Activated CD4-positive, alpha-beta memory T cell treated with anti-CD3 and anti-CD28 coated beads, Interleukin-2, amount 10 ng/mL, durations not matched to agents 7 days and 5 days (primary cell): ENCODE results near the gene PRAC1. TPM values are rescaled to one million over a fixed set of nuclear protein-coding genes. Genes with fewer than 3 reads are reported as not detected.
"Not testable (repeated sequence)": the region's sequence is repeated elsewhere in the genome, so short reads cannot be mapped to it uniquely, and the experiment has no call there.

Source experiments
- CTCF ChIA-PET: fragments of 350-600 bp; sonication (Branson Sonifier 250); formaldehyde crosslinking; loops from one replicate; lab custom pipeline; 2021; ENCODE audit warnings: antibody characterized with exemption, inconsistent platforms; lab: Charles Lee
- POLR2A ChIA-PET: fragments of 350-600 bp; sonication (Branson Sonifier 250); formaldehyde crosslinking; loops from one replicate; lab custom pipeline; 2021; ENCODE audit warnings: antibody characterized with exemption; lab: Charles Lee
- DNase-seq: peaks from one replicate; pipeline ENCODE4 v3.0.0-alpha.2; 2020
- H3K27ac Mint-ChIP-seq: one replicate; pipeline ENCODE4 v1.8.0; 2021; ENCODE audit warnings: mild to moderate bottlenecking, mixed read lengths
- H3K27me3 Mint-ChIP-seq: one replicate; pipeline ENCODE4 v1.8.0; 2021; ENCODE audit warnings: mixed read lengths
- H3K36me3 Mint-ChIP-seq: one replicate; pipeline ENCODE4 v1.8.0; 2021; ENCODE audit warnings: low read depth, mixed read lengths
- H3K4me1 Mint-ChIP-seq: one replicate; pipeline ENCODE4 v1.8.0; 2021; ENCODE audit warnings: mixed read lengths
- H3K4me3 Mint-ChIP-seq: one replicate; pipeline ENCODE4 v1.8.0; 2021; ENCODE audit warnings: mild to moderate bottlenecking, mixed read lengths
- H3K9me3 Mint-ChIP-seq: one replicate; pipeline ENCODE4 v1.8.0; 2021; ENCODE audit warnings: mixed read lengths
- total RNA-seq, 2 experiments: library from RNA; stranded (reverse); gene quantifications; one replicate each; pipeline ENCODE4 v1.2.3, GENCODE V29; 2021

The PRAC1 gene
- total RNA-seq, 2 experiments from 2014 or later, result not detected

DNA sequence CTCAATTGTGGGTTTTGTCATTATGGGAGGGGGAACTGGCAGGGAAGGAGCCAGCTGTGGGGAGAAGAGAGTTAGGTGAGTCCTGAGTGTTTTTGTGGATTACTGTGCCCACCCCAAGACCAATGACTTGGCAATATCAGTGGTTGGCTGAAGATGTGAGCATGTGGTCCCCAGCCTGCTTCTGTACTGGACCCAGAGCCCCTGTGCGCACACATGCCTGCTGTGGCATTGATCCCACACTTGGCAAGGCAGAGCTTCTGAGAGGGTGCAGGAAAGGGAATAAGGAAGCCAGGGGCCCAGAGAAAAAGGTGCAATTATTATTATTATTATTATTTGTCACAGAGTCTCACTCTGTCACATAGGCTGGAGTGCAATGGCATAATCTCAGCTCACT, 1.3 kb downstream of the PRAC1 start:
- H3K27me3 Mint-ChIP-seq, result peaks cover 95% of the 10 kb centered on the region
- POLR2A ChIA-PET, result interaction anchor here (0.5 to 1.7 kb wide), 2 partner anchors 8 to 120 kb away, joined by 3 read pairs; partner anchors contain the start of gene HOXB13
- no peak overlapping the region for H3K4me3 Mint-ChIP-seq
- H3K4me1 Mint-ChIP-seq, result peaks cover 42% of the 10 kb centered on the region
- CTCF ChIA-PET, result interaction anchor here (0.7 to 0.8 kb wide), 3 partner anchors 11 to 120 kb away, joined by 3 to 4 read pairs (median 3); no protein-coding TSS in a partner anchor
- peaks cover 2% of the 10 kb centered on the region for H3K36me3 Mint-ChIP-seq
- no peak for DNase-seq
- H3K9me3 Mint-ChIP-seq, result no peaks in the 10 kb centered on the region
- H3K27ac Mint-ChIP-seq, result no peak overlapping the region

DNA sequence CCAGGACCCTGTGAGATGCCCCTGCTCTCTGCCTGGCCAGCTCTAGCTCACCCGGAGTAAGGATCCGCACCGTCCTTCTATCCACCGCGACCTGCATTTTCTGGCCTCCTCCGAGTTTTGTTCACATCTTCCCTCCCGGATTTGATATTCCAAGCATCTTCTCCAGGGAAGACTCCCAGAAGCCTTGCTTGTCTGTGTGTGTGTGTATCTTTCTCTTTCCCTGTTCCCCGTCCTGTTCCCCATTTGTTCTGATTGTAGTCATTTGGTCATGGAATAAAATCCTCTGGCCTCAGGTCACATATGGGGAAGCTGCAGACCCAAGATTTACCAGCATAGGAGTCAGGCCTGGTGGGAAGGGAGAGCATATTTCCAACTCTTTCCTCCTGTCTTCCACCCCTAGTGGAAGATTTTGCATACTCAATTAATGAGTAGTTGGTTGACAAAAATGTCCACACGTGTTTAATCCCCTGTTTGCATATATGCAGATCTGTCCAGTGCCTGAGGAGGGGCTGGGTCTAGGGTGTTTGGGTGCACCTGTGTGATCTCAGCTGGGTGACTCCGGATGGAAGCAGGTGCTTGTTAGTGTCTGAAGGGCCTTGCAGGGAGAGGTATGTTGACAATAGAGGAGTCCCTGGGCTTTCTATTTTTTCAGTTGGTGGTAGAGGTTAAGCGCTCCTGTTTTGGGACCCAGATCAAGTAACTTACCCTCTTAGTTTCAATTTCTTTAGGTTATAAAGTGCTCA, 1.9 kb downstream of the PRAC1 start:
- CTCF ChIA-PET, result interaction anchor here (0.7 kb wide), 1 partner anchor 12 kb away, joined by 3 read pairs; no protein-coding TSS in a partner anchor
- peak overlapping the region; percentile 47 for H3K4me3 Mint-ChIP-seq
- peaks cover 41% of the 10 kb centered on the region for H3K4me1 Mint-ChIP-seq
- H3K36me3 Mint-ChIP-seq, result peaks cover 2% of the 10 kb centered on the region
- H3K27ac Mint-ChIP-seq, result peak overlapping the region; percentile 57
- no peaks in the 10 kb centered on the region for H3K9me3 Mint-ChIP-seq
- no peak for DNase-seq
- POLR2A ChIA-PET, result interaction anchor here (1.7 kb wide), 1 partner anchor 9 kb away, joined by 3 read pairs; the partner anchor contains the start of gene HOXB13
- H3K27me3 Mint-ChIP-seq, result peaks cover 94% of the 10 kb centered on the region

DNA sequence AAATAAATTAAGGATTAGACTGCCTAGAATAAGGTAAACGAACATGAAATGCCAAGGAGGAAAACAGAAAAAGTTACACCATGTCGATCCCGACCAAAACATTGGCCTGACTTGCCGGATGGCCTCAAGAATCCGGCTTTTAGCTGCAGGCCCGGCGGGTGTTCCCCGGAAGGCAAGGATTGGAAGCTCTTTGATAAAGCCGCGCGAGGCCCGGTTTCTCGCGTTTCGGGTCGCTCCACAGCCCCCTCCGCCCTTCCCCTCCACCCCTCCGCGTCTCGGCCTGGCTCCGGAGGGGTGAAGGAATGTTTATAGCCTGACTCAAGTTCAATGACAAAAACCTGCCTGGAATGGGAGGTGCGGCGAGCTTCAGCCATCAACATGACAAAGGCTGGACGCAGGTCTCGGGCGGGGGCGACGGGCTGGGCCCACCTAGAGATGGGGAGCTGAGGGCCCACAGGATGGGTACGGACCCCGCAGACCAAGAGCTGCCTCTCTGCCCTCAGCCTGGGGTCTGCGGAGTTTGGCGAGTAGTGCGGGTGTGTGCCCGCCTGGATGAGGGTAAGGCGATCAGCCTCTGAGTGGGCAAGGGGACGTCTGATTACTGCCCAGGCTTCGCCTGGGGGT, 2.6 kb downstream of the PRAC1 start:
- Mint-ChIP-seq H3K36me3 (peaks cover 2% of the 10 kb centered on the region), H3K27ac (no peak overlapping the region), H3K4me3 (peak overlapping the region; percentile 47), H3K27me3 (peaks cover 90% of the 10 kb centered on the region), H3K4me1 (peaks cover 36% of the 10 kb centered on the region), H3K9me3 (no peaks in the 10 kb centered on the region)
- DNase-seq, result no peak
- POLR2A ChIA-PET, result no interaction called here
- CTCF ChIA-PET, result no interaction called here

DNA sequence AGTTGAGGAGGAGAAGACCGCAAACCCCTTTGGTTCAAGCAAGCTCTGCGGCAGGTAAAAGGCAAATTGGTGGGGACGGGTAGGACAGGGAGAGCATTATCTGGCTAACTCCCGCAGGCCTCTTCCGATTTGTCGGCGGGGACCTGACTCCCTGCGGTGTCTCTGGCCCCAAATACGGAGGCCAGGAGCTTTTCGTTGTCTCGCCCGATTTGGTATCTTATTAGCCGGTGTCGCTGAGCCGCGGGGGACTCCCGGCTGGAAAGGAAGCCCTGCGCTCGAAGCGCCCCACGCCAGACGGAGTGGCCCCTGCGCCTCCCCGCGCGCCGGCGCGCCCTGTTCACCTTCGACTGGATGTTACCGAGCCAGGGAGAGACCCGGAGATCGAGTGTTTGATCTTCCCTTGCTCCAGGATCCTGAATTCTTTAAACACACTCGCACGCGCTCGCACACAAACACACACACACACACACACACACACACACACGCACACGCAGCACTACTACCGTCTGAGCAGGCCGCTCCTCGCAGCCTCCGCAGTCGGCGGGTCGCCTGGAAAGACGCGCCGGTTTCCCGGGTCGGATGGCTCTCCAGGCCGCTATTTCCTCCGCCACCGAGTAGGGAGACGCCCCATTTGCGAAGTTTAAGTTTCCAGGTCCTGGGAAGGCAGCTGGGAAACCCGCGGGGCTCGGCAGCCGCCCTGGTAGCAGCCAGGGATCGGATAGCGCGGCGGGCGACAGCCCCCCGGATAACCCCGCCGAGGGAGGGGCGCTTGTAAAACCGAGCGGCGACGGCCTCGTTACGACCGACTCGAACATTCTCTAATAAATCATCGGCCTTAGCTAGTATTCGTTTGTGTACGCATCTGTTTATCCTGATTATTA, 3.3 kb downstream of the PRAC1 start:
- Mint-ChIP-seq H3K4me3 (peak overlapping the region; percentile 10), H3K9me3 (no peaks in the 10 kb centered on the region), H3K4me1 (peaks cover 30% of the 10 kb centered on the region), H3K27ac (no peak overlapping the region), H3K36me3 (peaks cover 2% of the 10 kb centered on the region), H3K27me3 (peaks cover 90% of the 10 kb centered on the region)
- no peak for DNase-seq
- ChIA-PET CTCF (interaction anchor here (1.0 kb wide), 1 partner anchor 694 kb away, joined by 3 read pairs; no protein-coding TSS in a partner anchor), POLR2A (interaction anchor here (0.9 kb wide), 1 partner anchor 29 kb away, joined by 3 read pairs; no protein-coding TSS in a partner anchor)

DNA sequence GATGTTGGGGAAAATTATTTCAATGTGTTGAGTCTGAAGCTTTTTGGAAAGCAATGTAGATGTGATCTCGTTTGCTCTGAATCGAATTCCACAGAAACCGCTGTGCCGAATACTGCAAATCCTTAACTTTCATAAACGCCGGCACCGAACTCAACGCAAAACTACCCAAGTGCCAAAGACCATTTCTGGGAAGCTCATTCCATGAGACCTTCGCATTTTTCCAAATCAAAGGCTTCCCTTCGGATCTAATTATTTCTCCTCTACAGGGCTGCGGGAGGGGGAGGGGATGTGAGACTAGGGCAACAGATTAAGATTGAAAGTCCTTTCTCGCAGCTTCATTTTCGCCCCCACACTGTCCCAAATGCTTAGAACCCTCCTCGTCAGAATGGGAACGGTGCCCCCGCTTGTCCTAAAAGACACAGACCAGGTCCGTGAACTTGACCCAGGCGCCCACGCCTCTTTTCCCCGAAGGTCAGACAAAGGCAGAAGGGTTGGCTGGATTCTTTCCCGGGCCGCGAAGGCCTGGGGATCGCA, 4.0 kb downstream of the PRAC1 start:
- peaks cover 2% of the 10 kb centered on the region for H3K36me3 Mint-ChIP-seq

DNA sequence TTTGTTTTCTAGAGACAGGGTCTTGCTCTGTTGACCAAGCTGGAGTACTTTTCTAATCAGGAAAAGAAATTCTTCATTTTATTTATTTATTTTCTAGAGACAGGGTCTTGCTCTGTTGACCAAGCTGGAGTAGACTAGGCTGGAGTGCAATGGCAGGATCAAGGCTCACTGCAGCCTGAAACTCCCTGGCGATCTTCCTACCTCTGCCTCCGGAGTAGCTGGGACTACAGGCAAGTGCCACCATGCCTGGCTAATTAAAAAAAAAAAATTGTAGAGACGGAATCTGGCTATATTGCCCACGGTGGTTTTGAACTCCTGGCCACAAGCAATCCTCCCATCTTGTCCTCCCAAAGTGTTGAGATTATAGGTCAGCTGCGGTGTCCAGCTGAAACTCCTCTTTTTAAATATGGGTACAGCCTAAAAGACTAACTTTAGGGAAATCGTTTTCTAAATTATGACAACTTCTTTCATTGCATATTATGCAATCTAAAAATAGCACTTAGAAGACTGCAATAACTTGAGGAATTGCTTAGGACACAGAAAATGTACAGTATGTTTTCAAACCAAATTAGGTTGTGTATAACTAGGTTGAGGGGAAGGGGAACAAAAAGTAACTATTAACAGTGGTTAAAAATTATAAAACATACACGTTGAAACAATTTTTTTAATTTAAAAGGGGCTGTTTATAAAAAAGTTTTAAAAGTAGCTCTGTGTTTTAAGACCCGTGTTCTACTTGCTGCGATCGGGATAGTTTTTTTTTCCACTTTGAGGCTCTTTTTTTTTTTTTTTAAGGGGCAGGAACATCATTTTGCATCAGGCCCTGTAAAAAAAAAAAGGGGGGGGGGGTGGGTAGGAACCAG, 4.7 kb downstream of the PRAC1 start:
- H3K27ac Mint-ChIP-seq, result no peak overlapping the region
- H3K4me3 Mint-ChIP-seq, result no peak overlapping the region
- ChIA-PET POLR2A (interaction anchor here (0.9 kb wide), 1 partner anchor 31 kb away, joined by 3 read pairs; no protein-coding TSS in a partner anchor), CTCF (interaction anchor here (0.7 to 2.3 kb wide), 8 partner anchors 38 to 692 kb away, joined by 3 to 7 read pairs (median 4); no protein-coding TSS in a partner anchor)
- H3K4me1 Mint-ChIP-seq, result peaks cover 17% of the 10 kb centered on the region
- H3K27me3 Mint-ChIP-seq, result peaks cover 81% of the 10 kb centered on the region
- peaks cover 2% of the 10 kb centered on the region for H3K36me3 Mint-ChIP-seq
- no peak for DNase-seq
- no peaks in the 10 kb centered on the region for H3K9me3 Mint-ChIP-seq

More for the DNA sequence above, 4.0 kb downstream of the PRAC1 start:
- no peak overlapping the region for H3K27ac Mint-ChIP-seq
- peaks cover 85% of the 10 kb centered on the region for H3K27me3 Mint-ChIP-seq
- no peak for DNase-seq
- ChIA-PET CTCF (interaction anchor here (1.0 to 2.3 kb wide), 4 partner anchors 39 to 693 kb away, joined by 3 to 7 read pairs (median 5); no protein-coding TSS in a partner anchor), POLR2A (interaction anchor here (0.9 kb wide), 1 partner anchor 30 kb away, joined by 3 read pairs; no protein-coding TSS in a partner anchor)
- peaks cover 23% of the 10 kb centered on the region for H3K4me1 Mint-ChIP-seq
- H3K9me3 Mint-ChIP-seq, result no peaks in the 10 kb centered on the region
- H3K4me3 Mint-ChIP-seq, result peak overlapping the region; percentile 10

DNA sequence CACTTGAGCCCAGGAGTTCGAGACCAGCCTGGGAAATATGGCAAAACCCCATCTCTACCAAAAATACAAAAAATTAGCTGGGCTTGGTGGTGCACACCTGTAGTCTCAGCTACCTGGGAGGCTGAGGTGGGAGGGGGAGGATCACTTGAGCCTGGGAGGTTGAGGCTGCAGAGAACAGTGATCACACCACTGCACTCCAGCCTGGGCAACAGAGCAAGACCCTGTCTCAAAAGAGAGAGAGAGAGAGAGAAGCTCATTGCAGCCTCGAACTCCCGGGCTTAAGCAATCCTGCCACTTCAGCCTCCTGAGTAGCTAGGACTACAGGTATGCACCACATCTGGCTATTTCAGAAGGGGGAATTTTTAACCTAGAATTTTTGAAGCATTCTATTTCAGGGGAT, 5.8 kb downstream of the PRAC1 start:
- H3K9me3 Mint-ChIP-seq, DNase-seq, POLR2A ChIA-PET, H3K36me3 Mint-ChIP-seq, H3K27ac Mint-ChIP-seq, H3K4me3 Mint-ChIP-seq: not testable (repeated sequence)
- H3K4me1 Mint-ChIP-seq, result peaks cover 16% of the 10 kb centered on the region
- peaks cover 76% of the 10 kb centered on the region for H3K27me3 Mint-ChIP-seq
- CTCF ChIA-PET, result interaction anchor here (0.9 to 2.3 kb wide), 5 partner anchors 37 to 104 kb away, joined by 3 to 7 read pairs (median 4); no protein-coding TSS in a partner anchor

DNA sequence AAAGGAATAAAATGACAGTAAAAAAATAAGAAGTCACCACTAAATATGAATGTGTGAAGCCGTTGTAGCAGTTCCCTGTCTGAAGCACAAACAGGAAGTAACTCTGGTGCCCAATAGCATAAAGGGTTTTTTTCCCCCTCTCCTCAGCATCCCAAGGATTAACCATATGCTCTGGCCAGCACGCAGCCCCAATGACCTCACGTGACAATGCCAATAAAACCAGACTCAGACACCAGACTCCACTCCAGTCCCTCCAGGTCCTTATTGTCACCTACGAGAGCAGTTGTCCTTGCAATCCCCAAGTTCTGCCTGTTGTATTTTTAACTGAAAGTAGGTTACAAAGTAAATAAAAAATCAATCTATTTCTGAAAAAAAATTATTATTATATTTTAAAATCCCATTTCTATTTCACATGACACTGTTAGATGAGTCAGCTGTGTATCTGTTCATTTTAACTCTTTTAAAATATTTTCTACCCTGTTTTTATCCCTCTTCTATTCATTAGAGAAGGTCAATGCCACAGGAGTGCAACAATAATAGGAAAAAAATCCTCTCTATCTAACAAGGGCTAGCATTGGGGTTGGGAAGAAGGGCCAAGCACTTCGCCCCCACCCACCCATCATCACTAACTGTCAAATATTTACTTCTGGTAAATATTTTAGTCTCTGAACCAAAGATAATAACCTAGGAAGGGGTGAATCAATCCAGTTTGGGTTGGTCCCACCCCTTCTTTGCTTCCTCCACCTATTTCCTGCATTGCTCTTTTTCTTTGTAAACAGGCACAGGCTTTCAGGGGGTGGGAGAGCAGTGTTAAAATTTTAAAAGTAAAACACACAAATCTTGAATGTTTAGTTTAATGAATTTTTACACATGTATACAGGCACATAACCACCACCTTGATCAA, 6.6 kb downstream of the PRAC1 start:
- no peak overlapping the region for H3K27ac Mint-ChIP-seq
- POLR2A ChIA-PET, result no interaction called here
- DNase-seq, result no peak
- H3K4me3 Mint-ChIP-seq, result no peak overlapping the region
- CTCF ChIA-PET, result interaction anchor here (1.9 to 2.3 kb wide), 2 partner anchors 36 to 37 kb away, joined by 7 read pairs; no protein-coding TSS in a partner anchor
- peaks cover 75% of the 10 kb centered on the region for H3K27me3 Mint-ChIP-seq
- peaks cover 16% of the 10 kb centered on the region for H3K4me1 Mint-ChIP-seq
- no peaks in the 10 kb centered on the region for H3K9me3 Mint-ChIP-seq
- H3K36me3 Mint-ChIP-seq, result peaks cover 2% of the 10 kb centered on the region

DNA sequence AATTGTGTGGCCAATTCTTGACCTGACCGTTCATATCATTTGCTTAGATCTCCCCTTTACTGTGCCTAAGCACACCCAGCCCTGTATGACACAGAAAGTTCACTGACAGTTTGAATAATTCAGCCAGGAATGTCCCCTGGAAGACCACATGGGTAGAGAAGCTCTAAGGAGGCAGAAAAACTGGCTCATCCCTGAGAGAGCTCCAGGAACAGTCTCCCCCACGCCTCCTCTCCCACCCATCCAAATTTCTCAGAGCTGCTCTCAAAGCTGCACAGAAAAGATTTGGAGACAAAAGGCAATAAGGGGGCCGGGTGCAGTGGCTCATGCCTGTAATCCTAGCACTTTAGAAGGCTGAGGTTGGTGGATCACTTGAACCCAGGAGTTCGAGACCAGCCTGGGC, 11.2 kb downstream of the PRAC1 start:
- H3K27ac Mint-ChIP-seq, result no peak overlapping the region
- ChIA-PET POLR2A (no interaction called here), CTCF (interaction anchor here (0.7 to 1.8 kb wide), 2 partner anchors 32 to 75 kb away, joined by 5 to 7 read pairs; no protein-coding TSS in a partner anchor)
- no peaks in the 10 kb centered on the region for H3K9me3 Mint-ChIP-seq
- peaks cover 57% of the 10 kb centered on the region for H3K27me3 Mint-ChIP-seq
- DNase-seq, result no peak
- H3K4me1 Mint-ChIP-seq, result no peaks in the 10 kb centered on the region
- H3K4me3 Mint-ChIP-seq, result no peak overlapping the region
- no peaks in the 10 kb centered on the region for H3K36me3 Mint-ChIP-seq

DNA sequence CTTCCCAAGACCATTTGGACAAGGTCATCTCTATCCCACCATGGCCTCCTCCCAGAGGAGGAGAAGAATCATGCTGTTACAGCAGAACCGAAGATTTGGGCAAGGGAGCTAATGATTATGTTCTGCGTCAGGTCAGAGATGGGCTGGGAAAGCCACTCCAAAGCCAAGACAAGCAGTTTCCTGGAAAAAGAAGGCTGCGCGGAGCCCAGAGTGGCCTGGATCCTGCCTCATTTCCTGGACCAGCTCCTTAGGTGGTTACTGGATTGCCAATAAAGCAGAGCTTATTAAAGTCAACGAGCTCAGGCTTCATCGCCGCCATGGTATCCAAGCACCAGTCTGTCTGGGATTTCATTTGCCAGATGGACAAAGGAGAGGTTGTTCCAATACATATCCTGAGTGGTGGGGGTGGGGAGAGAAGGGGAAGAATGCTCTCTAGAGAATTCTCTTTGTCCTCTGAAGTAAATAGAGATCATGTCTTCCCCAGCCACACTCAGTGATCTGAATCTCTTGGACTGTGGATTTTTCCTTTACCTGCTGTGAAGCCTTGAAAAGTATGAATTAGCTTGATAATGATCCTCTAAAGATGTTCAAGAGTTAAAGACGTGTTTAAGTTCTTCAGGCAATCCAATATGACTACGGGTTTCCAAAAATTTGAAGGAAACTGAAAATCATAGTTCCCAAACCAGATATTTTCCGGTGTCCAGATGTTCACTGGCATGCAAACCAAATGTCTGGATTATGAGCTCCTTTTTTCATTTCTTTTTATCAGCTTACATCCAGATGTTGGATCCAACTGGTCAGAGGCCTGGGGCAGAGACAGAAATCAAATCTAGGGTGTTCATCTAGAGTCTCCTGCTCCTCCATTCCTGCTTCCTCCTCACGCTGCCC, 17.7 kb downstream of the PRAC1 start:
- H3K4me3 Mint-ChIP-seq, result no peak overlapping the region
- POLR2A ChIA-PET, result no interaction called here
- peaks cover 58% of the 10 kb centered on the region for H3K27me3 Mint-ChIP-seq
- no peaks in the 10 kb centered on the region for H3K4me1 Mint-ChIP-seq
- H3K36me3 Mint-ChIP-seq, result no peaks in the 10 kb centered on the region
- no peak for DNase-seq
- no peaks in the 10 kb centered on the region for H3K9me3 Mint-ChIP-seq
- H3K27ac Mint-ChIP-seq, result no peak overlapping the region
- CTCF ChIA-PET, result interaction anchor here (1.2 kb wide), 1 partner anchor 26 kb away, joined by 3 read pairs; no protein-coding TSS in a partner anchor
